SK-N-SH (cell line): ENCODE data around the gene CBFA2T2. TPM values are rescaled to one million over a fixed set of nuclear protein-coding genes. Genes with fewer than 3 reads are reported as not detected.
"Not testable (repeated sequence)": the region's sequence is repeated elsewhere in the genome, so short reads cannot be mapped to it uniquely, and the experiment has no call there.

Experiments used
- CTCF ChIA-PET: fragments of 300-600, 350-600 bp; formaldehyde crosslinking; extraction: SDS; loops from one replicate; lab custom pipeline; 2021; lab: Yijun Ruan, JAX
- POLR2A ChIA-PET: fragments of 350-600 bp; sonication (Branson Sonifier 250); formaldehyde crosslinking; extraction: SDS; loops from one replicate; lab custom pipeline; 2020; ENCODE audit warnings: antibody characterized with exemption, inconsistent platforms; lab: Yijun Ruan, JAX
- DNase-seq: peaks from one replicate; pipeline ENCODE4 v3.0.0; 2012
- H2AFZ ChIP-seq: fragments of 200-600 bp; sonication (generic); 2 replicates; pipeline ENCODE4 v1.8.1; 2016; ENCODE audit warnings: antibody characterized with exemption, mild to moderate bottlenecking, low read depth
- H3F3A ChIP-seq: fragments of 200-600 bp; sonication (generic); replicated peaks from 2 replicates; pipeline ENCODE3; 2016; ENCODE audit warnings: antibody characterized with exemption, mild to moderate bottlenecking; ENCODE audit not compliant: insufficient read depth
- H3K27ac ChIP-seq, 2 experiments: fragments of 200-500 bp in 1 of 2; fragments of 200-600 bp in 1 of 2; sonication (Bioruptor generic) in 1 of 2; sonication (generic), shearing (Covaris generic) in 1 of 2; 2 replicates each; pipeline versions ENCODE4 v1.5.1 to v1.6.1; 2014 to 2016; ENCODE audit warnings: low read depth in 2 of 2, inconsistent platforms in 1 of 2, low read length in 1 of 2, mild to moderate bottlenecking in 1 of 2, mixed read lengths in 1 of 2
- H3K27me3 ChIP-seq: fragments of 200-600 bp; sonication (generic), shearing (Covaris generic); 2 replicates; pipeline ENCODE4 v1.6.1; 2016; ENCODE audit warnings: mixed run types; ENCODE audit not compliant: insufficient read depth
- H3K36me3 ChIP-seq, 2 experiments: fragments of 200-500 bp in 1 of 2; fragments of 200-600 bp in 1 of 2; sonication (Bioruptor generic) in 1 of 2; sonication (generic) in 1 of 2; replicated peaks in 1 of 2; 2 replicates each; pipeline versions ENCODE3 to v1.5.1; 2014 to 2016; ENCODE audit warnings: low read length in 1 of 2, mild to moderate bottlenecking in 1 of 2; ENCODE audit not compliant: insufficient read depth in 2 of 2, control insufficient read depth in 1 of 2
- H3K4me1 ChIP-seq, 2 experiments: fragments of 200-500 bp in 1 of 2; fragments of 200-600 bp in 1 of 2; sonication (Bioruptor generic) in 1 of 2; sonication (generic), shearing (Covaris generic) in 1 of 2; 2 replicates each; pipeline versions ENCODE4 v1.5.1 to v1.6.1; 2014 to 2016; ENCODE audit warnings: low read depth in 1 of 2, low read length in 1 of 2, mixed run types in 1 of 2; ENCODE audit not compliant: insufficient read depth in 2 of 2, control insufficient read depth in 1 of 2
- H3K4me2 ChIP-seq: fragments of 200-600 bp; sonication (generic), shearing (Covaris generic); 2 replicates; pipeline ENCODE4 v1.6.1; 2017; ENCODE audit warnings: mixed run types
- H3K4me3 ChIP-seq, 2 experiments: fragments of 200-500 bp in 1 of 2; fragments of 200-600 bp in 1 of 2; sonication (Bioruptor generic) in 1 of 2; sonication (generic), shearing (Covaris generic) in 1 of 2; 2 replicates each; pipeline versions ENCODE4 v1.5.1 to v1.8.1; 2014 to 2016; ENCODE audit warnings: low read depth in 2 of 2, inconsistent platforms in 1 of 2, low read length in 1 of 2, mild to moderate bottlenecking in 1 of 2, mixed read lengths in 1 of 2, moderate library complexity in 1 of 2
- H3K79me2 ChIP-seq: fragments of 200-600 bp; sonication (generic); 2 replicates; pipeline ENCODE4 v1.8.1; 2017; ENCODE audit warnings: mild to moderate bottlenecking; ENCODE audit not compliant: insufficient read depth
- H3K9ac ChIP-seq: fragments of 200-600 bp; sonication (generic); 2 replicates; pipeline ENCODE4 v1.6.1; 2017; ENCODE audit warnings: mixed run types
- H3K9me2 ChIP-seq: fragments of 200-600 bp; sonication (generic); 2 replicates; pipeline ENCODE4 v1.6.1; 2017; ENCODE audit warnings: mixed run types
- H3K9me3 ChIP-seq: fragments of 200-600 bp; sonication (generic); 2 replicates; pipeline ENCODE4 v1.6.1; 2017; ENCODE audit warnings: mixed run types, mild to moderate bottlenecking, moderate library complexity
- H4K20me1 ChIP-seq: fragments of 200-600 bp; sonication (generic); 2 replicates; pipeline ENCODE4 v1.6.1; 2017; ENCODE audit warnings: mild to moderate bottlenecking, mixed run types; ENCODE audit not compliant: insufficient read depth
- CHD2 ChIP-seq: fragments of 150-350 bp; IDR thresholded peaks from 2 replicates; pipeline ENCODE4 v1.6.1; 2018; ENCODE audit warnings: low read length; ENCODE audit not compliant: partially characterized antibody
- FOXJ3 ChIP-seq: sonication (generic); formaldehyde crosslinking; IDR thresholded peaks from 2 replicates; pipeline ENCODE4 v1.5.1; 2020; ENCODE audit warnings: mild to moderate bottlenecking, missing genetic modification reagents
- GABPA ChIP-seq: IDR thresholded peaks from 2 replicates; pipeline ENCODE4 v1.4.0; 2012; ENCODE audit warnings: low read depth, mild to moderate bottlenecking
- JUND ChIP-seq: IDR thresholded peaks from 2 replicates; pipeline ENCODE4 v1.4.0; 2012
- MXI1 ChIP-seq: IDR thresholded peaks from 2 replicates; pipeline ENCODE4 v1.6.1; 2012; ENCODE audit warnings: mild to moderate bottlenecking, low read depth, low read length, improper control_type of control experiment
- RAD21 ChIP-seq: IDR thresholded peaks from 2 replicates; pipeline ENCODE4 v1.6.1; 2012; ENCODE audit warnings: mild to moderate bottlenecking, low read length
- RXRA ChIP-seq: IDR thresholded peaks from 2 replicates; pipeline ENCODE4 v1.4.0; 2012; ENCODE audit warnings: low read depth, mild to moderate bottlenecking, borderline replicate concordance
- SMC3 ChIP-seq: IDR thresholded peaks from 2 replicates; pipeline ENCODE4 v1.6.1; 2012; ENCODE audit warnings: low read depth, low read length, improper control_type of control experiment
- TCF12 ChIP-seq: IDR thresholded peaks from 2 replicates; pipeline ENCODE4 v1.4.0; 2012
- WGBS: methylation state at CpG from one replicate; pipeline ENCODE4 v1.1.6; 2017; ENCODE audit warnings: low lambda C conversion rate; 5-methylcytosine and 5-hydroxymethylcytosine counted together
- polyA plus RNA-seq, 3 experiments: library from polyadenylated mRNA; depleted of rRNA; stranded (reverse); fragments of >200 nt; gene quantifications; 2 replicates each; pipeline ENCODE4 v1.2.3, GENCODE V29; 2012
- TF ChIP-seq, protein P1 (sequence below): fragments of 200-600 bp; sonication (generic); IDR thresholded peaks from 2 replicates; pipeline ENCODE4 v1.6.1; 2017; ENCODE audit warnings: antibody characterized with exemption, mild to moderate bottlenecking, moderate library complexity
- TF ChIP-seq, protein P2 (sequence below): IDR thresholded peaks from 2 replicates; pipeline ENCODE4; 2012

CBFA2T2 gene
- polyA plus RNA-seq, 1 of the 3 experiments (the other 2 are of a cell fraction) = 11.0 TPM

DNA sequence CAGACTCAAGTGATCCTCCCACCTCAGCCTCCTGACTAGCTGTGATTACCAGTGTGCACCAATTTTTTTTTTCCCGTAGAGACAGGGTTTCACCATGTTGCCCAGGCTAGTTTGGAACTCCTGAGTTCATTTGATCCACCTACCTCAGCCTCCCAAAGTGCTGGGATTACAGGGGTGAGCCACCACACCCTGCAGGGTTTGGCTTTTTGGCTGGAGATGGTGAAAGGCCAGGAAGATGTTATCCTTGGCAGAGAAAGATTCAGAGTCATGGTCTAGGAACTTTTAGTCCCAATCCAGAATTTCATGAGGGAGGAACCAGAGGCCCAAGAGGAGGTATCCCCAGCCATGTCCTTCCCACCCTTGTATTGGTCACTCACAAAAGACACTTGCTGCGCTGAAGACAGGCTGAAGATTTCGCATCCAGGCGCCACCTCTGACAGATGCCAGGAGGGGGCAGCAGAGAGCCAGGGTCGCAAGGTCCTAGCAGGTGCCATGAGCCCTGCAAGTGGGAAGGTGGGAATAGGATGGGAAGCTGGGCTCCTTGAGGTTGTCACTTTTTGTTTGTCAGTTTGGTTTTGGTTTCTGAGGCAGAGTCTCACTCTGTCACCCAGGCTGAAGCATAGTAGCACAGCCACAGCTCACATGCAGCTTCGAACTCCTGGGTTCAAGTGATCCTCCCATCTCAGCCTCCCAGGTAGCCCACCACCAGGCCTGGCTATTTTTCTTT lies 32.8 kb upstream of the CBFA2T2 start:
- CTCF ChIA-PET = interaction anchor here (0.6 to 1.9 kb wide), 44 partner anchors 9 to 237 kb away, joined by 3 to 67 read pairs (median 5); partner anchors contain the start of genes ACTL10, C20orf144, CBFA2T2 and SNTA1
- H3K27me3 ChIP-seq, H3K4me3 ChIP-seq, H3K79me2 ChIP-seq, H3K9me3 ChIP-seq, H4K20me1 ChIP-seq, H3K9ac ChIP-seq, H3K4me2 ChIP-seq, H3K4me1 ChIP-seq, H2AFZ ChIP-seq, H3K36me3 ChIP-seq, H3K27ac ChIP-seq, H3K9me2 ChIP-seq, H3F3A ChIP-seq: not testable (repeated sequence)
- peak; percentile 86 for DNase-seq
- POLR2A ChIA-PET = interaction anchor here (1.1 kb wide), 1 partner anchor 198 kb away, joined by 6 read pairs; no protein-coding TSS in a partner anchor
- TF ChIP-seq MXI1 (0 out of 2 replicates have a peak, but pooled peaks have one; percentile 38), RAD21 (peak; percentile 99), SMC3 (peak; percentile 98)
- TF ChIP-seq, protein P1, sequence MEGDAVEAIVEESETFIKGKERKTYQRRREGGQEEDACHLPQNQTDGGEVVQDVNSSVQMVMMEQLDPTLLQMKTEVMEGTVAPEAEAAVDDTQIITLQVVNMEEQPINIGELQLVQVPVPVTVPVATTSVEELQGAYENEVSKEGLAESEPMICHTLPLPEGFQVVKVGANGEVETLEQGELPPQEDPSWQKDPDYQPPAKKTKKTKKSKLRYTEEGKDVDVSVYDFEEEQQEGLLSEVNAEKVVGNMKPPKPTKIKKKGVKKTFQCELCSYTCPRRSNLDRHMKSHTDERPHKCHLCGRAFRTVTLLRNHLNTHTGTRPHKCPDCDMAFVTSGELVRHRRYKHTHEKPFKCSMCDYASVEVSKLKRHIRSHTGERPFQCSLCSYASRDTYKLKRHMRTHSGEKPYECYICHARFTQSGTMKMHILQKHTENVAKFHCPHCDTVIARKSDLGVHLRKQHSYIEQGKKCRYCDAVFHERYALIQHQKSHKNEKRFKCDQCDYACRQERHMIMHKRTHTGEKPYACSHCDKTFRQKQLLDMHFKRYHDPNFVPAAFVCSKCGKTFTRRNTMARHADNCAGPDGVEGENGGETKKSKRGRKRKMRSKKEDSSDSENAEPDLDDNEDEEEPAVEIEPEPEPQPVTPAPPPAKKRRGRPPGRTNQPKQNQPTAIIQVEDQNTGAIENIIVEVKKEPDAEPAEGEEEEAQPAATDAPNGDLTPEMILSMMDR = peak; percentile 95
- WGBS = 29% methylated on average over 4 of the region's 6 CpGs

DNA sequence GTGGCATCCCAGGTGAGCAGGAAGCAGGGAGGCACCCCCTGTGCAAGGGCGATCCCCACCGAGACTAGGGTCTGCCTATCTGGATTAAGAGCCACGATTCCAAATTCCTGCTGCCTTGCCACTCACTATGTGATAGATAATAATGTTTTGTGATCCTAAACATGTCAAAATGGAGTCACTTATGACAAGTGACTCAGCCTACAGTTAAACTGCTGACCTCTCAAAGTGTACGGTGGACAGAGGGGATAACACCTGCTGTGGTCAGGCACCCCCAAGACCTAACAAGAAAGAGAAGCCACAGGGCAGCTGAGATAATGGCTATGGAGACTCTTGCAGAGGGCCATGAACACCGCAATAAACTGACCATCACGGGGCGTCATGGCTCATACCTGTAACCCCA lies 30.3 kb upstream of the CBFA2T2 start:
- Histone ChIP-seq H4K20me1 (no peaks in the 10 kb centered on the region), H2AFZ (no peak overlapping the region), H3K9me2 (no peaks in the 10 kb centered on the region), H3K4me1 (peaks cover 0 to 2% of the 10 kb centered on the region in 2 experiments; a peak in 1 of 4 replicates), H3K9ac (no peak overlapping the region), H3F3A (no peaks in the 10 kb centered on the region), H3K79me2 (no peaks in the 10 kb centered on the region), H3K9me3 (no peaks in the 10 kb centered on the region), H3K27ac (no peak overlapping the region)
- ChIA-PET CTCF (no interaction called here), POLR2A (interaction anchor here (1.0 kb wide), 1 partner anchor 103 kb away, joined by 4 read pairs; no protein-coding TSS in a partner anchor)
- no peak for DNase-seq
- TF ChIP-seq CHD2 (no peak), TCF12 (no peak), RXRA (no peak), JUND (no peak), FOXJ3 (no peak), GABPA (no peak)
- TF ChIP-seq, protein P2, sequence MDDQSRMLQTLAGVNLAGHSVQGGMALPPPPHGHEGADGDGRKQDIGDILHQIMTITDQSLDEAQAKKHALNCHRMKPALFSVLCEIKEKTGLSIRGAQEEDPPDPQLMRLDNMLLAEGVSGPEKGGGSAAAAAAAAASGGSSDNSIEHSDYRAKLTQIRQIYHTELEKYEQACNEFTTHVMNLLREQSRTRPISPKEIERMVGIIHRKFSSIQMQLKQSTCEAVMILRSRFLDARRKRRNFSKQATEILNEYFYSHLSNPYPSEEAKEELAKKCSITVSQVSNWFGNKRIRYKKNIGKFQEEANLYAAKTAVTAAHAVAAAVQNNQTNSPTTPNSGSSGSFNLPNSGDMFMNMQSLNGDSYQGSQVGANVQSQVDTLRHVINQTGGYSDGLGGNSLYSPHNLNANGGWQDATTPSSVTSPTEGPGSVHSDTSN = no peak
- TF ChIP-seq, all 33 proteins: peak for 0
- Histone ChIP-seq H3K4me3 (no peak overlapping the region), H3K27me3 (no peaks in the 10 kb centered on the region), H3K4me2 (no peak overlapping the region), H3K36me3 (no peaks in the 10 kb centered on the region)
- 73% methylated on average over 6 of the region's 7 CpGs for WGBS
